ENCODE measurements around the gene MTARC2.

MTARC2 gene

DNA sequence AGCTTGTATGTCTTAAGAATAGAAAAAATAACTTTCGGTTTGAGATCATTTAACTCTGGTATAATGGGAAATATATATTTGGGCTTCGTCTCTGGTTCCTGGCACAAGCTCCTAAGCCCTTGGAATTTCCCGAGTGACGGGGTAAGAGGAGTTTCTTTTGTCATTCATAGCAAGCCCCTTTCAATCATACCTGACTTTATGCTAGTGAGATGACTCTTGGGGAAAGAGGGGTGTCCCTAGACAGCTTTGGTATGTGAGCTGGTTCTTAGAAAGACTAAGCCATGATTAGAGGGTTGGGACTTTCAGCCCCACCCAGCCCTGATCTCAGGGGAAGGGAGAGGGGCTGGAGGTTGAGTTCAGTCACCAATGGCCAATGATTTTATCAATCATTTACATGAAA, 24.7 kb downstream of the MTARC2 start:
- no peak for DNase-seq

DNA sequence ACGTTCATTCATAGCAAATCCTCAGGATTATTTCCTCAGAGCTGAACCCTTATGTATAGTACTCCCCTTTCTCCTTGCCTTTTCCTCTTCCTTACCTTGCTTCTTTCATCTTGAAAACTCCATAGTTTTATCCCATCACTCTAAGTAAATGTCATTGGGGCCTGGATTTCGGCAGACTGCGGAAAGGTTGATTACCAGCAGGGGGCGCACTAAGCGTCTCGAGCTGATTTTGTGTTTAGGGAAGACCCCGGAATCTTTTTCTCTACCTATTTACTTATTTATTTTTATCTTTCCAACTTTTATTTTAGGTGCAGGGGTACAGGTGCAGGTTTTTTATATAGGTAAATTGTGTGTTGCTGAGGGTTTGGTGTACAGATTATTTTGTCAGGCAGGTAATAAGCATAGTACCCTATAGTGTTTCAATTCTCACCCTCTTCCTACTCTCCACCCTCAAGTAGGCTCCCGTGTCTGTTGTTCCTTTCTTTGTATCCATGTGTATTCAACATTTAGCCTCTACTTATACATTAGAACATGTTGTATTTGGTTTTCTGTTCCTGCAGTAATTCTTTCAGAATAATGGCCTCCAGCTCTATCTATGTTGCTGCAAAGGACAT, 27.2 kb downstream of the MTARC2 start:
- DNase-seq: peak; percentile 13 to 14

DNA sequence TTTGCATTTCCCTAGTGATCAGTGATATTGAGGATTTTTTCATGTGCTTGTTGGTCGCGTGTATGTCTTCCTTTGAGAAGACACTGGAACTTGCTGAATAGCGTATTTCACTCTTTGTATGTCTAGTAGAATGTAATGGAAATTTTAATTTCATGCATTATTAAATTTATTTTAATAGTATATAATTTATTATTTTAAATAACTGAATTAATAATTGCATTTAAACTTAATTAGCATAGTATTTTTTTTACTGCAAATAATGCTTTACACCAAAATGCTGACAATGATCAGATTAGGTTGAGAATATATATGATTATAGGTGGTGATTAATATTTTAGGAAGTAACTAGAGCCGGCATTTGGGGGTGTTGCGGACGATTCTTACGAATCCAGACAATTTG, 28.1 kb downstream of the MTARC2 start:
- DNase-seq: no peak

DNA sequence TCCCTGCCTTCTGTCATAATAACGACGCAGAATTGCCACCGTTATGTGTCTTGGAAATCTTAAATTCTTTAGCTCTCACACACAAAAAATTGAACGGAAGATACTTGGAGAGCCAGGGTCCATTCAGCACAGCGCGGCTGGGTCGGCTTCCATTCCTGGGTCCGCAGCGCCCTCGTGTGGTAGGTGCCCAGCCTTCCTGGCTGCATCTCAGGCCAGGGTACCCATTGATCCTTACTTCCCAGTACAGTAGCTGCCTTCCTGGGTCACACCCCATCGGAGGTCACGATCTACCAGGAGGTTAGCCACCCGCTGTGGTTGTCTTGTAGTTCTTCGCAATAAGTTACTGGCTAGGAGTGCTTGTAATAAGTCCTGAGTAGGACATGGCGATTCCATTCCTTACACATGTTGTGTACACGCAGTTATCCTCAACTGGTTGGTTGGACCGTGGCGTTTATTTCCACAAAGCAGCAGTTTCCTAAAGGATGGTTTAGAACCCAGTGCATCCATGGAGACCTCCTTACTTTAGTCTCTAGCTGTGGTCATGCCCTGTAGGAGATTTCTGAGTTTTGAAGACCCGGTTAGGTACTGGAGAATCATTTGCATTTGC, 28.7 kb downstream of the MTARC2 start:
- DNase-seq: peak; percentile 28 to 38

DNA sequence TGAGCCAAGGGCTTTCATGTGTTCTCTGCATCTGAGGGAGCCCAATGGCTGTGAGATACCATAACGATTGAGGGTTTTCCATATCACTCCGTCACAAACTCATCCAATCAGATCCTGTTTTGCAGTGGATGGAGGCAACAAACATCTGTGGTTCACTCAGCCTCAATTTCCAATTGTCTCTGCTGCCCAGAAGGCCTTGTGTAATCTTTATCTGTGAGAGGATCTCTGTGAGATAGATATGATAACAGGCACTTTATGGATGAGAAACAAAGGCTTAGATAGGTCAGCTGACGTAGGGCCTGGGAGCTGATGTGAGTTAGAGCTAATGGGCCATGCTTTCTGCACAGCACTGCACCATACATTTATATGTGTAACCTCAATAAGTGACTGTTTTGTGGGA, 35.3 kb downstream of the MTARC2 start:
- no peak for DNase-seq

DNA sequence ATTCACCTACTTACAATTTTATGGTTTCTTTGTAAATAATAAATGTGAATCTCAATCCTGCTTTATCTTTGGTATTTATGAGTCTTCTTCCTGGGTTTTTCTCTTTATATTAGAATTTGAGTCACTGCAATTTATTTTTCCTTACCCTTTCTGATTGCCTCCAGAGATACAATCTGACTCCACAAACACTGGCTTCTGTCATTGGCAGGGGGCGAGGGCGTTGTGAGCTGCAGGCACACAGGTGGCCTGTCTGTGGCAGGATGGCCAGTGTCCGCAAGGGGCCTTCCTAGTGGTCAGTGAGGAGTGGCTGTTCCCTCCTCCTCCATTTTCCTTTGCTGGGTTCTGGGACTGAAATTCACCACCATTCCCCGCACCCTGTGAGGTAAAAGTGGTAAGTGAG, 36.6 kb downstream of the MTARC2 start:
- no peak for DNase-seq

DNA sequence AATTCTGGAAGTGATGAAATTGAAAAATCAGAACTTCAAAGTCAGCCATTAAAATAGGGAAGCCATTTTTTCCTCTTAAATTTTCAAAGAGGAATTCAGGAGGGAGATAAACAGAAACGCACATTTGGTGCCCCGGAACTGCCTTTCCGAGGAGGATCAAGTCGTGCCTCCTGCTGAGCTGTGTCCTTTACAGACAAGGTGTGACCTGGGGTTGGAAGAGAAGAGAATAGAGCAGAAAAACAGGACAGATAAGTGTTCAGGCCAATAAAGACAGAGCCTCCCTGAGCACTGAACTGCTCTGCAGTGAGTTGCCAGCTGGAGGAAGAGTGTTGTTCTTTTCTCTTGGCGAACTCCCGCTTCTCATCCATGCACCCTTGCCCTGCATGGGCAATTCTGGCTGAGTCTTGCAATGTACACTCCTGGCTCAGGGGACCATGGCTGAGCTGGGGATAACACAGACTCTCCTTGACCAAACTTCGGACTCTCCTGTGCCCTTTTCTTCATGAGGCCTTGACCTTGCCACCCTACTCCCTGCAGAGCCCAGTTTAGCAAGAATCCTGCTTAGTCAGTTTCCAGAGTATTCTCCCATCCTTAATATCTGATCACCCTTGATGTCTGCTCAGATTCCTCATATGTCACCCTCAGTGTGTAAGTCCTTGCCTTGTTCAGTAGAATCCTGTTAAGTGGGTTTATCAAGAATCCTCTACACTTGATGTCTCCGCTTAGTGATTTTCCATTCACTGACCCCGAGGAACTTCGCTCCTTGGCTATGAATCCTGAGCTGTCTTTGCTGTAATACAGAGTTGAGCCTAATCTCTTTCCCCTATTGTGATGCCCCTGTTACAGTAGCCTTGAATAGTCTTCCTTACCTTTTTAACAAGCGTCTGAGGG, 37.3 kb downstream of the MTARC2 start:
- DNase-seq: no peak

DNA sequence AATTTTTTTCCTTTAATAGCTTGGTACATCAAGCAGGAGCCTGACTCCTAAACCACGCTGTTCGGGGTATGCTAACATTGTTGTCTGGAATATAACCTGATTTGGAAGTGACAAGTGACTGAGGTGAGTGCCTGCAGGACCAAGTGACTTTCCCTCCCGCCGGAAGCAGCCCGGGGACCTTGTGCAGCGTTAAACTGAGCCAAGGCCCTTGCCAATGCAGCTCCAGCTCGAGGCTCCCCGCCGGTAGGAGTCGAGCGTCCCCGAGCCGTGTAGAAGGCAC, 37.9 kb downstream of the MTARC2 start:
- DNase-seq: no peak

DNA sequence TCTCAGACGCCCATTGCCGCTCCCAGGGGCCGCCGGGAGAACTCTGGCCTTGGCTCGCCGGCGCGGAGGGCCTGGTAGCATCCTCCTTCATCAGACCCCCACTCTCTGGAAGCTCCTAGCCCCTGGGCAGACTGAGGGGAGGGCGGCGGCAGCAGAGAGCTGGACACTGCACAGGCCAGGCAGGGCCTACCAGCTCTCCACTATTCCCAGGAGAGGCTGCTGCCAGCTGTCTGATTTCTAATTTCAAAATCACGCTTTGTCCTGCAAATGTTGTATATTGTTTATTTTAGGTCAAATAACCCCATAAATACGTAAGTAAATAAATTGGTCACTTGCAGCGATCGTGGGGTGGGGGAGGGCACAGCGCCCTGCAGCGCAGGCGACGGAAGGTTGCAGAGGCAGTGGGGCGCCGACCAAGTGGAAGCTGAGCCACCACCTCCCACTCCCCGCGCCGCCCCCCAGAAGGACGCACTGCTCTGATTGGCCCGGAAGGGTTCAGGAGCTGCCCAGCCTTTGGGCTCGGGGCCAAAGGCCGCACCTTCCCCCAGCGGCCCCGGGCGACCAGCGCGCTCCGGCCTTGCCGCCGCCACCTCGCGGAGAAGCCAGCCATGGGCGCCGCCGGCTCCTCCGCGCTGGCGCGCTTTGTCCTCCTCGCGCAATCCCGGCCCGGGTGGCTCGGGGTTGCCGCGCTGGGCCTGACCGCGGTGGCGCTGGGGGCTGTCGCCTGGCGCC, 38.4 kb downstream of the MTARC2 start, which contains the start of gene MTARC1:
Gene MTARC1, plus strand, starts transcription at position 577 of the 732 bp plus-strand sequence. Its CDS starts 32 bp downstream, at position 609.
- no peak for DNase-seq

DNA sequence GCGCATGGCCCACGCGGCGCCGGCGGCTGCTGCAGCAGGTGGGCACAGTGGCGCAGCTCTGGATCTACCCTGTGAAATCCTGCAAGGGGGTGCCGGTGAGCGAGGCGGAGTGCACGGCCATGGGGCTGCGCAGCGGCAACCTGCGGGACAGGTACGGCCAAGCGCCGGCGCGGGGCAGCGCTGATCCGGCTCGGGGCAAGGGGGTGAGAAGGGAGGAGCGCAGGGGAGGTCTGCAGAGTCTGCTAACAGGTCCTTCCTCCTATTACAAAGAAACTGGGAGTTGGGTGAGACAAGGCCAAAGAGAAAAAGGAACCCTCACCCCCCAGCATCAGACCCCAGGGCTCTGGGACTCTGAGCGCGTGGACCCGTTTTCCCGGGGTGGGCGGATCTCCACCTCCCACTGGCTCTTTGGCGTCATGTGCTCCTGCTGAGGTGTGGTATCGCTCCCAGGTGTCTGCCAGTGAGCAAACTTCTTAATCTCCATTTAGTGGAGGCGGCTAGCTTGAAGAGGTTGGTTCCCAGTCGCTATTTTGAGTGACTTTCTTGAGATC, 39.0 kb downstream of the MTARC2 start:
- no peak for DNase-seq

DNA sequence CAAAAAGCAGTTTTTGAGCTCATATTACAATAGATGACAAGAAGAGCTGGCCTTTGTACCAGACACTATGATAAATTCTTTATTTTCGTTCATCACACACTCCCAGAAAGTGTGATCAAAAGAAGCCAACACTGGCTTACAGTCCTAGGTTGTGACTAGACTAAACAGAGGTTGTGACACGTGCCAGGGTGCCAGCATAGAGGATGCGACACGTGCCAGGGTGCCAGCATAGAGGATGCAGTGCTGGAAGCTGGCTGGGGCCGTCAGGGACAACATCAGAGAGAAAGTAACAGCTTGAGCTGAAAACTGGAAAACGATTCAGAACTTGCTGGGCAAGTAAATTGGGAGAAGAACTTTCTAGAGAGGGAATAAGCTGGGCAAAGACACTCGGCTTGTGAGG, 40.8 kb downstream of the MTARC2 start:
- DNase-seq: no peak

DNA sequence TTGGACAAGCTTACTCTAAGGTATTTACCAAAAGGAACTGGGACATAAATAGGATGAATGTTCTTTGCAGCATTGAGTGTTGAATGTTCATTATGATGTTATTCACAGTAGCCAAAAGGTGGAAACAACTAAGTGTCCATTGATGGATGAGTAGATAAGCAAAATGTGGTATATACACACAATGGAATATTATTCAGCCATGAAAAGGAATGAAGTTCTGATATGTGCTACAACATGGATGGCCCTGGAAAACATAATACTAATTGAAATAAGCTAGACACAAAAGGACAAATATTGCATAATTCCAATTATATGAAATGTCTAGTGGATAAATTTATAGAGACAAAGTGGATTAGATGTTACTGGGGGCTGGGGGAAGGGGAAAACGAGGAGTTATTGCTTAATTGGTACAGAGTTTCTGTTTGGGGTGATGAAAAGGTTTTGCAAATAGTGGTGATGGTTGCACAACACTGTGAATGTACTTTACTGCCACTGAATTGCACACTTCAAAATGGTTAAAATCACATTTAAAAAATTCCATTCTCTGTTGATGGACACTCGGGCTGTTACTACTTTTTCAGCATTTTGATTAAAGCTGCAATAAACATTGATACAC, 41.5 kb downstream of the MTARC2 start:
- DNase-seq: peak; percentile 70

DNA sequence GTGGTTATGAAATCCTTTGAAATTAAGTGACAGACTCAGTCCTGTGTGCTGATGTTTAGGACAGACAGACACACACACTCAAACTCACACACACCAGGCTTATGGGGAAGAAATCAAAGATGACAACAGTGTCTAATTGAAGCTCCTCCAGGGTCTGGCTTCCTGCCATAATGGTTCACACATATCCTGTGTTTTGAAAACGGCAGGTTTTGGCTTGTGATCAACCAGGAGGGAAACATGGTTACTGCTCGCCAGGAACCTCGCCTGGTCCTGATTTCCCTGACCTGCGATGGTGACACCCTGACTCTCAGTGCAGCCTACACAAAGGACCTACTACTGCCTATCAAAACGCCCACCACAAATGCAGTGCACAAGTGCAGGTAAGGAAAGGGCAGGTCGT, 43.2 kb downstream of the MTARC2 start:
- peak; percentile 13 to 19 for DNase-seq

DNA sequence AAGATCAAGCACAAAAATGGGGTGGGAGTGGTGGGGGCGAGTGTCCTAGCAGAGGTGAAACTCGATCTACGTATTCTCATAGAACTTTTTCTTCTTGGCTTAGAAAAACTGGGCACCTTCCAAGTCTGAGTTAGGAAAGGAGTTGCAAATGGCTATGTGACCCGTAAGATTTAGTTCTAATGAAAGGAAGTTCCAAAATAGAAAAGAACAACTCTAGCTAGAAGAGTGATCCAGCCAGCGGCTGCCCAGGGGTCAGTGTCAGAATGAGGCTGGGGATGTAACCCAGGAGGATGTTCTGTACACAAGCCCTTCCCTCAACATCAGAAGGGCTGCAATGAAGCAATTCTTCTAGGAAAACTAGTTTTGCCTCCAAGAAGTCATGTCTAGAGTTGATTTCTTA, 43.8 kb downstream of the MTARC2 start:
- DNase-seq: no peak

DNA sequence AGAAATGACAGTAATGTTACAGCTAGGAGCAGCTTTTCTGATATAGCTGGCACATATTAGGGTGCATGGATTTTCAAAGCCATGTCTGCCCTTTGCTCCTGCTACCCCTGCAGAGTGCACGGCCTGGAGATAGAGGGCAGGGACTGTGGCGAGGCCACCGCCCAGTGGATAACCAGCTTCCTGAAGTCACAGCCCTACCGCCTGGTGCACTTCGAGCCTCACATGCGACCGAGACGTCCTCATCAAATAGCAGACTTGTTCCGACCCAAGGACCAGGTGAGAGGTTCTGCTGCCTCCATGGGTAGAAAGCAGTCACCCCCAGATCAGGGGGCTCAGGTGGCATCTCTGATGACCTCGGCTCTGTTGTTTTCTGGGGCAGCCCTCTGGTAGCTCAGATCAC, 48.4 kb downstream of the MTARC2 start:
- no peak for DNase-seq

DNA sequence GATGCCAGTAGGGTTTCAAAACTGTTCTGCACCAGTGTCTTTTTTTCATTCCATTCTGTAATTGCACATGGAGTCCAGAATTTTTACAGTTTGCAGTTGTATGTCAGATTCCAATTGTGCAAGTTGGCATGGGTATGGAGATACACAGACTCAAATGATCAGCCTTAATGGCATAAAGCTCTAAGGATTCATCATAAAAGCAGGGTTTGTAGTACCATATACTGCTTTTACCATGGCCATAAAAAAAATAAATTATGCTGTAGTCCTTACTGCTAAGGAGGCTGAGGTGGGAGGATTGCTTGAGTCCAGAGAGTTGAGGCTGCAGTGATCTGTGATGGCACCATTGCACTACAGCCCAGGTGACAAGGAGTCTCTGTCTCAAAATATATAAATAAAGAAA, 48.9 kb downstream of the MTARC2 start:
- DNase-seq: no peak

DNA sequence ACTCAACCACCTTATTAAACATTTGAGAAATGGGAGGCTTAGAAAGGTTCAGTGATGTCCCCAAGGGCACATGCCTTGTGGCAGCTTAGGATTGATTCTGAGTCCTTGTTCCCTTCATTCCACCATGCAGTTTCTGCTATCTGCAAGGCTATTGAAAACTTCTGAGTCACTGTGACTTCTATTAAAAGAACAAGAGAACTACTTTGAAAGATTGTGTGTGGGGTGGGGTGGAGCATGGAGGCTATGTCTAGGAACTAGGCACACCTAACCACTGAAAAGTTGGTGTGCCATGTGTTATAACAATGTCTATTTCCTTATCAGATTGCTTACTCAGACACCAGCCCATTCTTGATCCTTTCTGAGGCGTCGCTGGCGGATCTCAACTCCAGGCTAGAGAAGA, 49.4 kb downstream of the MTARC2 start:
- DNase-seq: no peak

DNA sequence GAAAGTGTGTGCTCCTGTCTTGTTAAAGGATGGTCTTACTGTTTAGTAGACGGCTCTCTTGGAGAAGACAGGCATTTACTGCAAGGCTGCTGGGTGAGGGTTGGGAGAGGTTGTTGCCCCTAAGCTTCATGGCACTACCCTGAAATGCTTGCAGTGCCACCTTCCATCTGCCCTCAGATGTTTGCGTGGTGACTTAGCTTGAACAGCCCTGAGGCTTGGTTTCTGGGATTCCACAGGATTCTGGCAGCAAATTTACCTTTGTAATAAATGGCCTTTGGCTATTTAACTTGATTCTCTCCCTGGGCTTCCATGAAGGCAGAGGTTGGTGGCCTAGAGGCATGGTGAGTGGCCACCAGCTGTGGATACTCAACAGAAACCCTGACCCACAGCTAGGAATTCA, 50.2 kb downstream of the MTARC2 start:
- no peak for DNase-seq

DNA sequence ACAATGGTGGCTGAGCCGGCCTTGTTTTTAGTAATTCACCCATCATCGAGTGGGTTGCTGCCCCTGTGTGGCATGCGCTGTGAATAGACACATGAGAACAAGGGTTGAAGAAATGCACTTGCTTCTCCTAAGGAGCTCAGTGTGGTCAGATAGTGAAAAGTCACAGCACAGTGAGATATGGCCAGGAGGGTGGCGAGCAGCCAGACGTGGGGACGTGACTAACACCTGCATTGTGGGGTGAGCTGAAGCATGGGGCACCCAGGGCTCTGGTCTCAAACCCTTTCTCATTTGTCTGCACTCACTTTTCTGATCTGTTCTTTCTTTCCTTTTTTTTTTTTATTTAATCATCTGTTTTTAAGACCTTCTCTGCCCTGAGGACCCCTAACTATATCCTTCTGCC, 52.1 kb downstream of the MTARC2 start:
- DNase-seq: no peak

DNA sequence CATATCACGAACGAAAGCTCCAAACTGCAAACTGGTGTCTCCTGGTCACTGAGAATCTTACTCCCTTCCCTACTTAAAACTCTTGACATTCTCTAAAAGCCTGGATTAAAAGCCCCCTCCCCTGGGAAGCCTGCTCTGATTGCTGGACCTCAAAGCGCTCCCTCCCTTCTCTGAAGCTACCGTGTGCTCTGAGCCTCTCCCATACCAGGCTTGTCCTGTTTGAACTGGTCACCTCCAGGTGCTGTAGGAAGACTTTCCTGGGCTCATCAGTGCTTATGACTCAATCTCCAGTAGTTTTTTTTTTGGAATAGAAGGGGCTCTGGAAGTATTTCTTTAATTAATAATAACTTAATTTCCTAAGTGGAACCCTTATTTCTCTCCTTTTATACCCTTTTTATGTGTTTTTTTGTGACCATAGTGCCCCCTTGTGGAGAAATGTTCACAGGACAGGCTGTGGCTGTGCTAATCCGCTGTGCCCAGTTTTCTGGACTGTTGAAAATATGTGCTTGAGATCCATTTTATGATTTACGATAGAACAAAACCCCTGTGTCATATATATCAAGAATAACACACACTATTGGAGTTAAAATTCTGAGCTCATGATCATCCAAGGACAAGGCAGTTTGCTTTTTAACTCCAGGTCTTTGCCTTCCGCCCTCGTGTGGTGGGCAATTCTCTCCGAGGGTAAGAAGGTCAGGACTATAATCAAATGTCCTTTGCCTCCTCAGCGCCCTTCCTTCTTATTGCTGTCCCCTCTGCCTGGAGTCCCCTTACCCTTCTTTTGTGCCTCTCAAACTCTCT, 55.5 kb downstream of the MTARC2 start:
- DNase-seq: peak; percentile 18 to 32

DNA sequence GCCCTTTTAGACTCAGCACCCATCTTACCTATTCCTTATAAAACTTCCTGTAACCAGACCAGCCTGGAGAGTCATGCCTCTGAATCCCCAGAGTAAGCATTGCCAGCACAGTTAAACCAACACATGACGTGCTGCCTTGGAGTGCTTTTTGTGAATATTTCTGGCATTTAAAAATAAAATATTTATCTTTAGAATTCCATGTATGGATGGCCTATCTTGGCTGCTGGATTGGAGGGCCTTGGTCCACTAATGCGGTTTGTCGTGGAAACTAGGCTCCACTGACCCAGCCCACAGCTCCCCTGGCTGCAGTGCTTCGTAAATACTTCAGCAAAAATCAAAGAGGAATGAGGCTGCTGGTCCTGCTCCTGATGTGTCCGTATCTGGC, 56.1 kb downstream of the MTARC2 start:
- DNase-seq: no peak

DNA sequence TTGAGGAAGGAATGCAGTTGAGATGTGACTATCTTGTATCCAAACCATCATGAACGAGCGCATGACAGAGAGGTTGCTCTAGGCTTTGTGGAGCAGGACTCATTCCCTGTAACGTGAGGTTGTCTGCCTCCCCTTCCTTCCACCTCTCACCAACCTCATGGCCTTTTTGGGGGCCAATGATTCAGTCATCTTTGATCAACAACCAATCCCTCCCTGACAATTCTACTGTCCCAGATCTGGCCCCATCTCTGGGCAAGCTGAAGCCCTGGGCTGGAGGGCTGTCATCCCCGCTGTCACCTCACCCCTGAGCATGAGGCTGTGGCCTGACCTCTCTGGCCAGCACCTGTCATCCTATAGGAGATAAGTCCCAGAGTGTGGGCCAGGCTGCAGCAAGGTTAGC, 58.3 kb downstream of the MTARC2 start:
- DNase-seq: no peak
